ENCODE results near the gene TOE1. TPM values are rescaled to one million over a fixed set of nuclear protein-coding genes. Genes with fewer than 3 reads are reported as not detected.

Gene TOE1
- total and polyA plus RNA-seq, 9 of the 15 experiments (the other 6 are each of a cell fraction or from before 2014, with no cell fraction given) = 32.1 to 85.7 (median 38.0) TPM

DNA sequence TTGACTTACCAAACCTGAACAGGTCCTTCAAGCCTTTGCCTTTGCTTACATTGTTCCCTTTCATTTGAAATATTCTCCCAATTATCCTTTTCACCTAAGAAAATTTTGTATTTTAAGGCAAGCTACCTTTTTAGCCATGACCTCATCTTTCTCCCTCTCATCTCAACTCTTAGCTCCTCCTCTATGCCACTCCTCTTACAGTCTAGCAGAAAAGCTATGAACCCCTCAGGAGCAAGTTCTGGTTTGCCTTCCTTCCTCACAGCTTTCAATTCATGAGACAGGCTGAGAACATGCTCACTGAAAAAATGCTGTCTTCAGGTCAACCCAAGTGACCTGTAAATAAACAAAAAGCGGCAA lies 8.6 kb downstream of the TOE1 start (continued):
- no peak for TF ChIP-seq GTF3C2 (IDR thresholded peaks at IDR 0.05; ENCODE audit: borderline replicate concordance, extremely low read depth, insufficient read length)

DNA sequence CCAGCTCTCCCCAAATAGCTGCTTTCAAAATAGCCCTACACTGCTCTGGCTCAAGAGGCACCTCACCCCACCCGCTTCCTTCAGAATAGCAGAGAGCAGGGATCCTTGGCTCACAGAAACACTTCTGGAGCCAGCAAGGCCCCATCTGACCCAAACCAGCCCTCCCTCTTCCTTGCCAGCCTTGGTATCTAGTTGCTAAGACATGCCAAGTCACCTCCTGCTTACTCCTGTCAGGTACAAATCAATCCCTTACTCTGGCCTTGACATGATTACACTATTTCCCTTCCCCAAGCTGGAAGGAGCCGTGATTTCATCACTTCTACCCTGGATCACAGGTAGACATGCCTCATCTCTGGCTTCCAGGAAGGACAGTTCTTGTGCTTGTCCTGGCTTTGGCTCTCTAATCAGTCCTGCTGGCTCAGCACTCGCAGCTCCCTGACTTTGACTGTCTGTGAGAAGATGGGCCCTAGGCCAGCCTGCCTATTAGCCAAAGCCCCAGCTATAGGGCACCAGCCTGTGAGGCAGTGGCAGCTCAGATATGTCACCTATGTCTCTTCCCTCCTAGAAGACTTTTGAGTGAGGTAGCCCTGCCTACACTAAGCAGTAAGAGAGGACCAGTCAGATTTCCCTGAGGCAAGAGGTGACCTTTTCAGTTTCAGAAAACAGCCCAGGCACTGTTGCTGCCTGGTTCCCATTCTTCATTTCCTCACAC lies 9.2 kb downstream of the TOE1 start:
- ATAC-seq (no peak), DNase-seq (ENCODE audit: extremely low read depth in 1 of 4, low spot score in 3 of 4) (no peak), FAIRE-seq (no peak)
- Histone ChIP-seq H3K36me3 (ENCODE audit: control insufficient read depth, insufficient read depth, low read length) (peaks cover 20% of the 10 kb centered on the region), H3K27ac (ENCODE audit: extremely low read depth, low read depth, low read length) (no peak overlapping the region), H3K9me1 (ENCODE audit: control insufficient read depth, insufficient read depth, low read length) (no peaks in the 10 kb centered on the region), H3K27me3 (ENCODE audit: control insufficient read depth in 2 of 2, insufficient read depth in 2 of 2, low read length in 2 of 2) (no peaks in the 10 kb centered on the region), H3K9me3 (replicated peaks; ENCODE audit: control insufficient read depth, insufficient read depth, low read depth, low read length) (no peaks in the 10 kb centered on the region), H3K9ac (ENCODE audit: insufficient read depth in 1 of 2, low read depth in 2 of 2, low read length in 2 of 2) (peak overlapping the region in 1 of 2 experiments; percentile 21; a peak in 1 of 4 replicates), H2AFZ (ENCODE audit: low read depth, low read length) (no peak overlapping the region), H4K20me1 (replicated peaks; ENCODE audit: control insufficient read depth, insufficient read depth, low read length) (no peaks in the 10 kb centered on the region; the same call in 1 of the 2 replicates), H3K4me3 (no peak overlapping the region), H3K79me2 (ENCODE audit: control insufficient read depth, insufficient read depth, low read length) (no peaks in the 10 kb centered on the region), H3K4me2 (ENCODE audit: insufficient read depth, low read length) (no peak overlapping the region), H3K4me1 (replicated peaks in 1 of 2; ENCODE audit: control insufficient read depth in 2 of 2, insufficient read depth in 2 of 2, low read length in 2 of 2) (peaks cover 4 to 5% of the 10 kb centered on the region in 2 experiments; a peak in 3 of 5 replicates)
- ChIA-PET CTCF (ENCODE audit: low intra/inter-chr PET ratio) (no interaction called here), POLR2A (interaction anchor here (0.5 to 15.6 kb wide), 18 partner anchors 4 to 1243 kb away, joined by 3 to 226 read pairs (median 3); partner anchors contain the start of genes MUTYH, PRDX1, TESK2 and TOE1)
- no TSS peak for BruUV-seq (replicated peaks)
- intact Hi-C loops (cut with micrococcal nuclease) (no loop called here), in situ Hi-C loops (cut with MboI) (loop anchor here (5.0 kb wide), 1 partner anchor 143 kb away; the partner anchor contains the start of gene TESK2)
- WGBS (ENCODE audit: insufficient coverage, low coverage, missing lambda C conversion rate) = 53% methylated on average over 3 of the region's 3 CpGs
- TF ChIP-seq ZNF280B (CRISPR knock-in tag; IDR thresholded peaks at IDR 0.05) = no peak
- no peak for TF ChIP-seq DPF2 (IDR thresholded peaks at IDR 0.05)
- peak; percentile 35; the same call in 1 of the 2 replicates for TF ChIP-seq ZNF316 (IDR thresholded peaks at IDR 0.05)
- TF ChIP-seq BCOR (IDR thresholded peaks at IDR 0.05) = no peak
- TF ChIP-seq BRCA1 (IDR thresholded peaks at IDR 0.05) = no peak
- no peak for TF ChIP-seq BRCA1 (CRISPR knock-in tag; IDR thresholded peaks at IDR 0.05)
- no peak for TF ChIP-seq GMEB1 (CRISPR knock-in tag; IDR thresholded peaks at IDR 0.05)
- TF ChIP-seq, protein P1, sequence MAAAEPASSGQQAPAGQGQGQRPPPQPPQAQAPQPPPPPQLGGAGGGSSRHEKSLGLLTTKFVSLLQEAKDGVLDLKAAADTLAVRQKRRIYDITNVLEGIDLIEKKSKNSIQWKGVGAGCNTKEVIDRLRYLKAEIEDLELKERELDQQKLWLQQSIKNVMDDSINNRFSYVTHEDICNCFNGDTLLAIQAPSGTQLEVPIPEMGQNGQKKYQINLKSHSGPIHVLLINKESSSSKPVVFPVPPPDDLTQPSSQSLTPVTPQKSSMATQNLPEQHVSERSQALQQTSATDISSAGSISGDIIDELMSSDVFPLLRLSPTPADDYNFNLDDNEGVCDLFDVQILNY (CRISPR knock-in tag; IDR thresholded peaks at IDR 0.05) = 0 out of 2 replicates have a peak, but pooled peaks have one; percentile 29
- 0 out of 2 replicates have a peak, but pooled peaks have one; percentile 8 for TF ChIP-seq CEBPG (CRISPR knock-in tag; IDR thresholded peaks at IDR 0.05)
- 0 out of 4 replicates have a peak, but pooled peaks of 1 of the 2 experiments have one; percentile 10 for TF ChIP-seq CEBPG (tag; conservative IDR thresholded peaks at IDR 0.05 in 1 of 2, IDR thresholded peaks at IDR 0.05 in 1 of 2)
- no peak for TF ChIP-seq COPS2 (conservative IDR thresholded peaks at IDR 0.05)

Data from K562 (cell line).